Retinal pigment epithelial cell (primary cell): Measurements from ENCODE around the gene AFDN.

Experiments used
- DNase-seq: peaks from one replicate; pipeline ENCODE4 v3.0.0-alpha.2; 2010; ENCODE audit warnings: low read depth
- H3K4me3 ChIP-seq: 2 replicates; pipeline ENCODE4 v1.5.1; 2011; ENCODE audit warnings: mild to moderate bottlenecking, low read length, control low read depth, moderate library complexity
- CTCF ChIP-seq: conservative IDR thresholded peaks from 2 replicates; pipeline ENCODE4 v1.5.1; 2011; ENCODE audit warnings: low read depth, low read length, control low read depth, inconsistent platforms

The AFDN gene

DNA sequence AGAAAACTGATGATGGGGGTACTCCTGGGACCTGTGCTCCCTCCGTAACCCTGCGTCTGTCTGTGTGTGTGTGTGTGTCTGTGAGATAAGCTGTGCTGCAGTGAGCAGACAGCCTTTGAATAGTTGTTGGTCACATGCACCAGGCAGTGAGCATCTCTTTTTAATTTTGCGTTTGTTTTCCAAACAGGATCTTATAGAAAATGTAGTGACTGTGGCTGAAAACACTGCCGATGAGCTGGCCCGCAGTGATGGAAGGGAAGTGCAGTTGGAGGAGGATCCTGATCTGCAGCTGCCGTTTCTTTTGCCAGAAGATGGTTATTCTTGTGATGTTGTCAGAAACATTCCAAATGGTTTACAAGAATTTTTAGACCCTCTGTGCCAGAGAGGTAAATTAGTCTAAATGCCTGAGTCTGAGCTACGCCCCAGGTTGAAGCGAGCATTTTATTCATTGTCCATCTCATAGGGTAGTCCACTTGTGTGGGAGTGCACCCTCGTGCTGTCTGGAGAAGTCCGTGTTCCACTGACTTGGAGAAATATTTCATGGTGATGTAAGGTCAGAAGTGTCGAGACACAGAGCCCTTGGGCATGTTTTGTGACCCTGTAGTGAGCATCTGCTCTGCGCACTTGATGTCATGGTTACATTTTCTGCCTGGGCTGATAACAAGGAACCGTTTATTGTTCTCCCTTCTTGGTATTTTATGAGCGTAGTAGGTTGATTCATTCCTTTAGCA lies 92.0 kb downstream of the AFDN start:
- H3K4me3 ChIP-seq = no peak overlapping the region
- DNase-seq = no peak
- no peak for TF ChIP-seq CTCF

DNA sequence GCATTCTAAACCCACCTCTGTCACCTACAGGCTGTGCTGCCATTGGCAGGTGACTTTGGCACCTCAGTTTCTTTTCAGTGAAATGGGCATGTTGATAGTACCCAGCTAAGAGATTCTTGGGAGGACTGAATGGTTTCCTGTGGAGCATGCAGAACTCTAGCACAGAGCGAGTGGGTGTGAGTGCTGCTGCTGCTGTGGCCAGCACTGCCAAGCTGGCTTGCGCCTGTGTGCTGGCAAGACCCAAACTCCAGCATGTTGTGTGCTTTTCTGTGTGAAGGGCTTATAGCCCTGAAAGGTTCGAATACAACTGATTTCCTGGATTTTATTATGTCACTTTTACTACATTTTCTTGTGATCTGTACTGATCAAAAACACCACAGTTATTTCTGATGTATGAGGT lies 92.6 kb downstream of the AFDN start:
- H3K4me3 ChIP-seq = no peak overlapping the region
- TF ChIP-seq CTCF = no peak
- no peak for DNase-seq

- TF ChIP-seq CTCF = no peak
- no peak for DNase-seq
Observed at GRCh38 chr6:167920165-167920564, 93.5 kb downstream of the AFDN start.

GRCh38 chr6:167921831-167922230 lies 95.1 kb downstream of the AFDN start:
- no peak for TF ChIP-seq CTCF
- H3K4me3 ChIP-seq = no peak overlapping the region
- no peak for DNase-seq

More at GRCh38 chr6:167920165-167920564, 93.5 kb downstream of the AFDN start:
- H3K4me3 ChIP-seq = no peak overlapping the region

DNA sequence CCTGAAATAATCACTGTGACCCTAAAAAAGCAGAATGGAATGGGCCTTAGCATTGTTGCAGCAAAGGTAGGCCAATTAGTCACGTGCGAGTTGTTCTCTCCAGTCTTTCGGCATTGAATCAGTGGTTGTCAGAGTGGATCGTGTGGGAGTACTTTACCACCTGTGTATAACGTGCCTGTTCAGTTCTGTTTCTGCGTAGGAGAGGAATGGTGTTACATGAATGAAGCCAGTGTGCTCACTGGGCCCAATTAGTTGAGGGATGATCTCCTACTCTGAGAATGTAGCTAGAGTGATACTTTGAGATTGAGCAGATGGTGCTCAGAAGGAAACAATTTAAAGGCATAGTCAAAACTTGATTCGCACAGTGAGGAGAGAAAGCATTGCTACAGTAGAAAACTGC lies 98.3 kb downstream of the AFDN start:
- H3K4me3 ChIP-seq = no peak overlapping the region
- no peak for DNase-seq
- TF ChIP-seq CTCF = no peak

DNA sequence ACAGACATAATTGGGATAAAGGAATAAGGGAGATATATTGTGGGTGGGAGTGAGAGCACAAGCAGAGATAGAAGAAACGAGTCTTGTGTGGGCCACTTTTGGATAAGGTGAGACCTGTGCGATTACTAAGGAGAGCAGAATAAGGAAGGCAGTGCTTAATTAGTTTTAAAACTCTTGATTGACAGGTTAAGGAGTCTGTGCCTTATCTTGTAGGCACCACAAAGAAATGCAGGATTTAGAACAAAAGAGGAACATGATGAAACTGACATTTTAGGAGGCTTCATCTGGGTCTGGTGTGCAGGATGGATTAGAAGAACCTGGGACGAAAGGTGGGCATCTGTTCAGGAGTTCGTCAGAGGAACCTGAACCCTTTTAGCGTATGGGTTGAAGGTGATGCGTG lies 100.5 kb downstream of the AFDN start:
- TF ChIP-seq CTCF = no peak
- H3K4me3 ChIP-seq = no peak overlapping the region
- no peak for DNase-seq

- no peak for DNase-seq
- H3K4me3 ChIP-seq = no peak overlapping the region
- no peak for TF ChIP-seq CTCF
Observed at GRCh38 chr6:167928111-167928510, 101.4 kb downstream of the AFDN start.
